Activated T-helper 1 cell treated with anti-CD3 and anti-CD28 coated beads, Interleukin-2, amount 50 U/mL, for 16 hours (primary cell): ENCODE measurements around the gene SSR1.
"Not testable (repeated sequence)": the region's sequence is repeated elsewhere in the genome, so short reads cannot be mapped to it uniquely, and the experiment has no call there.

Source experiments
- DNase-seq, 2 donors: peaks; one replicate each; pipeline ENCODE4 v3.0.0-alpha.2; 2020; ENCODE audit warnings: low read depth in 1 of 2, low spot score in 1 of 2

The SSR1 gene

GRCh38 chr6:7283676-7284075 is 29.3 kb downstream of the SSR1 start:
- no peak for DNase-seq

- no peak for DNase-seq
Observed at GRCh38 chr6:7282097-7282906, 30.7 kb downstream of the SSR1 start.

- no peak for DNase-seq
Observed at GRCh38 chr6:7276199-7276524, 36.8 kb downstream of the SSR1 start.

- not testable (repeated sequence) for DNase-seq
Observed at GRCh38 chr6:7274525-7274924, 38.5 kb downstream of the SSR1 start.

- DNase-seq: no peak
Observed at GRCh38 chr6:7273709-7274108, 39.3 kb downstream of the SSR1 start.

- DNase-seq: no peak
Observed at GRCh38 chr6:7271205-7271534, 41.8 kb downstream of the SSR1 start.

GRCh38 chr6:7270320-7271204 is 42.4 kb downstream of the SSR1 start:
- DNase-seq: no peak

- DNase-seq: no peak
Observed at GRCh38 chr6:7269816-7270215, 43.2 kb downstream of the SSR1 start.

- DNase-seq: no peak
Observed at GRCh38 chr6:7268816-7269555, 44.0 kb downstream of the SSR1 start.

- no peak for DNase-seq
Observed at GRCh38 chr6:7268362-7268761, 44.6 kb downstream of the SSR1 start.

- DNase-seq: no peak
Observed at GRCh38 chr6:7267466-7268091, 45.4 kb downstream of the SSR1 start.

- no peak for DNase-seq
Observed at GRCh38 chr6:7267071-7267465, 45.9 kb downstream of the SSR1 start.

- DNase-seq: not testable (repeated sequence)
Observed at GRCh38 chr6:7265385-7265726, 47.6 kb downstream of the SSR1 start.

- no peak for DNase-seq
Observed at GRCh38 chr6:7264686-7265384, 48.2 kb downstream of the SSR1 start.

GRCh38 chr6:7264041-7264440 is 49.0 kb downstream of the SSR1 start:
- DNase-seq: no peak

GRCh38 chr6:7263519-7263805 is 49.5 kb downstream of the SSR1 start:
- not testable (repeated sequence) for DNase-seq

GRCh38 chr6:7262746-7263518 is 50.1 kb downstream of the SSR1 start:
- DNase-seq: no peak

- DNase-seq: no peak
Observed at GRCh38 chr6:7261852-7262461, 51.0 kb downstream of the SSR1 start.

- DNase-seq: peak in 1 of 2 donors; percentile 6
Observed at GRCh38 chr6:7261032-7261841, 51.8 kb downstream of the SSR1 start.
